Hepatocyte (in vitro differentiated cells): ENCODE measurements around the gene ZNF462.

Experiments
- EZH2 ChIP-seq: fragments of 200-600 bp; sonication (generic); IDR thresholded peaks from 2 replicates; pipeline ENCODE4 v1.6.1; 2016; ENCODE audit warnings: antibody characterized with exemption, mild to moderate bottlenecking, borderline replicate concordance
- TF ChIP-seq, protein P1 (sequence below): fragments of 200-600 bp; sonication (generic); IDR thresholded peaks from 2 replicates; pipeline ENCODE4 v1.5.1; 2016; ENCODE audit warnings: antibody characterized with exemption, mild to moderate bottlenecking; ENCODE audit not compliant: poor library complexity

DNA sequence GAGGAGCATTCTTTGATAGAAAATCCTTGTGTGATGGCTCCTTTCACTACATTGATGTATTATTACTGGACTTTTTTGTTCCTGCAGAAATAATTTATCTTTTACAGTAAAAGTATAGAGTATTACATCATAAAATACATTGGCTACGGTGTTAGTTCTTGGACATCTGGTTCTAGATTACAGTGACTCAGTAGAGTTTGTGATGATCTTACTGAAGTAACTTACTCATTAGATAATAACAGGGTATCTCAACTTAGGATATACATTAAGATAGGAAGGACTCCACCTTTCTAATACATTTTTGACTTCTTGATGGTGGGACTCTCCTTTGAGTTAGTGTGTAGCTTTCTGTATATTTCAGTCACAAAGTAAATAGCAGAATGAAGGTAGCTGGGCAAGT is 59.1 kb downstream of the ZNF462 start:
- TF ChIP-seq, protein P1, sequence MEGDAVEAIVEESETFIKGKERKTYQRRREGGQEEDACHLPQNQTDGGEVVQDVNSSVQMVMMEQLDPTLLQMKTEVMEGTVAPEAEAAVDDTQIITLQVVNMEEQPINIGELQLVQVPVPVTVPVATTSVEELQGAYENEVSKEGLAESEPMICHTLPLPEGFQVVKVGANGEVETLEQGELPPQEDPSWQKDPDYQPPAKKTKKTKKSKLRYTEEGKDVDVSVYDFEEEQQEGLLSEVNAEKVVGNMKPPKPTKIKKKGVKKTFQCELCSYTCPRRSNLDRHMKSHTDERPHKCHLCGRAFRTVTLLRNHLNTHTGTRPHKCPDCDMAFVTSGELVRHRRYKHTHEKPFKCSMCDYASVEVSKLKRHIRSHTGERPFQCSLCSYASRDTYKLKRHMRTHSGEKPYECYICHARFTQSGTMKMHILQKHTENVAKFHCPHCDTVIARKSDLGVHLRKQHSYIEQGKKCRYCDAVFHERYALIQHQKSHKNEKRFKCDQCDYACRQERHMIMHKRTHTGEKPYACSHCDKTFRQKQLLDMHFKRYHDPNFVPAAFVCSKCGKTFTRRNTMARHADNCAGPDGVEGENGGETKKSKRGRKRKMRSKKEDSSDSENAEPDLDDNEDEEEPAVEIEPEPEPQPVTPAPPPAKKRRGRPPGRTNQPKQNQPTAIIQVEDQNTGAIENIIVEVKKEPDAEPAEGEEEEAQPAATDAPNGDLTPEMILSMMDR, result no peak
- TF ChIP-seq EZH2, result no peak
